HepG2 (cell line): Measurements from ENCODE around the gene PLCB1. TPM values are rescaled to one million over a fixed set of nuclear protein-coding genes. Genes with fewer than 3 reads are reported as not detected.

Experiments used
- CEBPB ChIP-seq: IDR thresholded peaks from 2 replicates; pipeline ENCODE4 v1.6.1; 2011; ENCODE audit warnings: low read depth, low read length, improper control_type of control experiment, borderline replicate concordance
- FOXA1 ChIP-seq, 2 experiments: fragments of 450-650 bp in 1 of 2; sonication (generic) in 1 of 2; formaldehyde crosslinking in 1 of 2; IDR thresholded peaks; 2 replicates each; pipeline versions ENCODE4 v1.4.0 to v1.6.1; 2016 to 2020; ENCODE audit warnings: missing genetic modification reagents in 1 of 2
- FOXJ3 ChIP-seq: sonication (generic); formaldehyde crosslinking; IDR thresholded peaks from 2 replicates; pipeline ENCODE4 v1.4.0; 2020; ENCODE audit warnings: missing genetic modification reagents, mild to moderate bottlenecking, borderline replicate concordance
- FOXP4 ChIP-seq: sonication (generic); formaldehyde crosslinking; IDR thresholded peaks from 2 replicates; pipeline ENCODE4 v1.4.0; 2020; ENCODE audit warnings: missing genetic modification reagents
- GATAD2A ChIP-seq: IDR thresholded peaks from 2 replicates; pipeline ENCODE4 v1.6.1; 2016
- KLF13 ChIP-seq: sonication (generic); formaldehyde crosslinking; IDR thresholded peaks from 2 replicates; pipeline ENCODE4 v1.4.0; 2020; ENCODE audit warnings: mild to moderate bottlenecking, missing genetic modification reagents
- MEIS1 ChIP-seq: sonication (generic); formaldehyde crosslinking; IDR thresholded peaks from 2 replicates; pipeline ENCODE4 v1.9.0; 2021; ENCODE audit warnings: mild to moderate bottlenecking, missing genetic modification reagents, moderate library complexity, borderline replicate concordance
- NCOR1 ChIP-seq: fragments of 200-600 bp; sonication (generic); IDR thresholded peaks from 2 replicates; pipeline ENCODE4 v1.7.0; 2017; ENCODE audit warnings: antibody characterized with exemption, low read length, borderline replicate concordance
- NFATC3 ChIP-seq: sonication (generic); formaldehyde crosslinking; IDR thresholded peaks from 2 replicates; pipeline ENCODE4 v1.5.1; 2020; ENCODE audit warnings: mild to moderate bottlenecking, missing genetic modification reagents
- NKX3-1 ChIP-seq: sonication (generic); formaldehyde crosslinking; IDR thresholded peaks from 2 replicates; pipeline ENCODE4 v1.5.0; 2020; ENCODE audit warnings: missing genetic modification reagents
- NR3C1 ChIP-seq: sonication (generic); formaldehyde crosslinking; IDR thresholded peaks from 2 replicates; pipeline ENCODE4 v1.4.0; 2020; ENCODE audit warnings: missing genetic modification reagents
- REPIN1 ChIP-seq: sonication (generic); formaldehyde crosslinking; IDR thresholded peaks from 2 replicates; pipeline ENCODE4 v1.8.0; 2022; ENCODE audit warnings: missing genetic modification reagents, low read depth, mild to moderate bottlenecking, borderline replicate concordance
- RFXAP ChIP-seq: sonication (generic); formaldehyde crosslinking; IDR thresholded peaks from 2 replicates; pipeline ENCODE4 v1.4.0; 2020; ENCODE audit warnings: missing genetic modification reagents, borderline replicate concordance
- TOPORS ChIP-seq: sonication (generic); formaldehyde crosslinking; IDR thresholded peaks from 2 replicates; pipeline ENCODE4 v1.8.0; 2023; ENCODE audit warnings: mild to moderate bottlenecking, missing genetic modification reagents
- ZBTB21 ChIP-seq: sonication (generic); formaldehyde crosslinking; IDR thresholded peaks from 2 replicates; pipeline ENCODE4 v1.4.0; 2020; ENCODE audit warnings: missing genetic modification reagents
- ZNF276 ChIP-seq: sonication (generic); formaldehyde crosslinking; IDR thresholded peaks from 2 replicates; pipeline ENCODE4 v1.4.0; 2020; ENCODE audit warnings: mild to moderate bottlenecking, low read depth, missing genetic modification reagents
- ZNF292 ChIP-seq: sonication (generic); formaldehyde crosslinking; IDR thresholded peaks from 2 replicates; pipeline ENCODE4 v1.8.1; 2022; ENCODE audit warnings: mild to moderate bottlenecking, low read depth, missing genetic modification reagents, borderline replicate concordance
- ZNF367 ChIP-seq: sonication (generic); formaldehyde crosslinking; IDR thresholded peaks from 2 replicates; pipeline ENCODE4 v1.4.0; 2020; ENCODE audit warnings: missing genetic modification reagents, borderline replicate concordance
- ZNF451 ChIP-seq: sonication (generic); formaldehyde crosslinking; IDR thresholded peaks from 2 replicates; pipeline ENCODE4 v1.5.0; 2020; ENCODE audit warnings: mild to moderate bottlenecking, missing genetic modification reagents
- ZNF468 ChIP-seq: sonication (generic); formaldehyde crosslinking; IDR thresholded peaks from 2 replicates; pipeline ENCODE4 v1.8.0; 2022; ENCODE audit warnings: mild to moderate bottlenecking, moderate library complexity, missing genetic modification reagents
- ZNF564 ChIP-seq: sonication (generic); formaldehyde crosslinking; IDR thresholded peaks from 2 replicates; pipeline ENCODE4 v1.8.1; 2023; ENCODE audit warnings: mild to moderate bottlenecking, missing genetic modification reagents
- ZNF878 ChIP-seq: sonication (generic); formaldehyde crosslinking; IDR thresholded peaks from 2 replicates; pipeline ENCODE4 v1.8.1; 2023; ENCODE audit warnings: mild to moderate bottlenecking, missing genetic modification reagents, moderate library complexity
- ZSCAN9 ChIP-seq: IDR thresholded peaks from 2 replicates; pipeline ENCODE4 v1.6.1; 2016; ENCODE audit warnings: borderline replicate concordance
- polyA plus RNA-seq, 8 experiments: library from polyadenylated mRNA; depleted of rRNA in 3 of 8; stranded (reverse) in 7 of 8; unstranded in 1 of 8; fragments of >200 nt; fragmentation: Illumina TruSeq in 4 of 8; extraction: Trizol in 4 of 8; gene quantifications; 2 replicates each; pipeline versions ENCODE4 v1.2.1 to v1.2.3, GENCODE V29; 2011 to 2016; ENCODE audit warnings: low read depth in 4 of 8, missing spikeins in 1 of 8, mixed read lengths in 1 of 8; ENCODE audit not compliant: insufficient read depth in 1 of 8
- total RNA-seq, 5 experiments: library from RNA; depleted of rRNA; stranded (reverse); fragments of >200 nt; fragmentation: Illumina TruSeq; extraction: Trizol; gene quantifications; 2 replicates each; pipeline ENCODE4 v1.2.3, GENCODE V29; 2016; ENCODE audit warnings: low read depth in 1 of 5
- TF ChIP-seq, protein P1 (sequence below): sonication (generic); formaldehyde crosslinking; IDR thresholded peaks from 2 replicates; pipeline ENCODE4 v1.5.1; 2020; ENCODE audit warnings: missing genetic modification reagents, mild to moderate bottlenecking, borderline replicate concordance
- TF ChIP-seq, protein P2 (sequence below): IDR thresholded peaks from 2 replicates; pipeline ENCODE4 v1.6.1; 2016; ENCODE audit warnings: low read depth, borderline replicate concordance

Gene PLCB1
- total and polyA plus RNA-seq, 2 of the 13 experiments (the other 11 are each of a cell fraction or from before 2014, with no cell fraction given) = 42.4 to 55.9 TPM

GRCh38 chr20:8190043-8190880 lies 58.2 kb downstream of the PLCB1 start (continued):
- no peak for TF ChIP-seq NR3C1 (CRISPR knock-in tag)
- 0 out of 2 replicates have a peak, but pooled peaks have one; percentile 64 for TF ChIP-seq NKX3-1 (CRISPR knock-in tag)
- TF ChIP-seq, protein P1, sequence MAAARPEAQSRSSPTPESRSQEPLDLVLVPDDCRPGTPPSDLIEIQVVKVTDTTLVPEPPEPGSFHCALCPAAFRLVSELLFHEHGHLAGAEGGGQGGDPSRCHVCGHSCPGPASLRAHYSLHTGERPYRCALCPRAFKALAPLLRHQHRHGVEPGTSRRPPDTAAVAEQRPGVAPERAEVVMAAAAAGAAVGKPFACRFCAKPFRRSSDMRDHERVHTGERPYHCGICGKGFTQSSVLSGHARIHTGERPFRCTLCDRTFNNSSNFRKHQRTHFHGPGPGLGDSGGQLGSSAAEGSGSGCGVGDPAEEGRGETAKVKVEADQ (CRISPR knock-in tag) = no peak
- TF ChIP-seq ZNF564 (CRISPR knock-in tag) = no peak
- TF ChIP-seq GATAD2A (CRISPR knock-in tag) = peak; percentile 92
- TF ChIP-seq MEIS1 (CRISPR knock-in tag) = no peak
- TF ChIP-seq FOXJ3 (CRISPR knock-in tag) = peak; percentile 93
- TF ChIP-seq FOXA1 (IDR thresholded peaks at IDR 0.05) = no peak
- TF ChIP-seq FOXA1 (CRISPR knock-in tag; IDR thresholded peaks at IDR 0.05) = peak; percentile 84
- no peak for TF ChIP-seq ZNF468
- peak; percentile 79; the same call in 1 of the 2 replicates for TF ChIP-seq NCOR1
- TF ChIP-seq KLF13 = no peak
- peak; percentile 29; the same call in 1 of the 2 replicates for TF ChIP-seq CEBPB
- TF ChIP-seq ZNF292 (CRISPR knock-in tag) = peak; percentile 64; the same call in 1 of the 2 replicates
- TF ChIP-seq ZNF451 (CRISPR knock-in tag) = no peak
- TF ChIP-seq, protein P2, sequence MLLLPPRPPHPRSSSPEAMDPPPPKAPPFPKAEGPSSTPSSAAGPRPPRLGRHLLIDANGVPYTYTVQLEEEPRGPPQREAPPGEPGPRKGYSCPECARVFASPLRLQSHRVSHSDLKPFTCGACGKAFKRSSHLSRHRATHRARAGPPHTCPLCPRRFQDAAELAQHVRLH (CRISPR knock-in tag) = peak; percentile 56; the same call in 1 of the 2 replicates
- TF ChIP-seq ZNF878 (CRISPR knock-in tag) = peak; percentile 80; the same call in 1 of the 2 replicates
- 0 out of 2 replicates have a peak, but pooled peaks have one; percentile 27 for TF ChIP-seq ZSCAN9 (CRISPR knock-in tag)
- TF ChIP-seq ZBTB21 (CRISPR knock-in tag) = no peak
- no peak for TF ChIP-seq ZNF367 (CRISPR knock-in tag)
- TF ChIP-seq TOPORS (CRISPR knock-in tag) = peak; percentile 60; the same call in 1 of the 2 replicates
- 0 out of 2 replicates have a peak, but pooled peaks have one; percentile 59 for TF ChIP-seq ZNF276 (CRISPR knock-in tag)
- TF ChIP-seq NFATC3 (CRISPR knock-in tag) = no peak
- TF ChIP-seq FOXP4 (CRISPR knock-in tag) = peak; percentile 90
- 0 out of 2 replicates have a peak, but pooled peaks have one; percentile 22 for TF ChIP-seq REPIN1 (CRISPR knock-in tag)
- peak; percentile 72; the same call in 1 of the 2 replicates for TF ChIP-seq RFXAP
